ENCODE results near the gene TMEM72.

TMEM72 gene

GRCh38 chr10:44890696-44891563 is 20.2 kb upstream of the TMEM72 start:
- DNase-seq (ENCODE audit: low spot score), result no peak

- no peak for DNase-seq (ENCODE audit: low spot score)
Measured at GRCh38 chr10:44891721-44892120, 19.4 kb upstream of the TMEM72 start.

GRCh38 chr10:44893604-44894468 is 17.3 kb upstream of the TMEM72 start:
- no peak for DNase-seq (ENCODE audit: low spot score)

- DNase-seq (ENCODE audit: low spot score), result no peak
Measured at GRCh38 chr10:44894691-44895090, 16.4 kb upstream of the TMEM72 start.

- DNase-seq (ENCODE audit: low spot score), result no peak
Measured at GRCh38 chr10:44895280-44895679, 15.9 kb upstream of the TMEM72 start.

GRCh38 chr10:44897049-44897448 is 14.1 kb upstream of the TMEM72 start:
- no peak for DNase-seq (ENCODE audit: low spot score)

GRCh38 chr10:44898665-44899064 is 12.5 kb upstream of the TMEM72 start:
- DNase-seq (ENCODE audit: low spot score), result no peak

GRCh38 chr10:44899450-44900080 is 11.6 kb upstream of the TMEM72 start:
- DNase-seq (ENCODE audit: low spot score), result peak; percentile 31

- no peak for DNase-seq (ENCODE audit: low spot score)
Measured at GRCh38 chr10:44902941-44903545, 8.1 kb upstream of the TMEM72 start.

GRCh38 chr10:44906486-44906885 is 4.7 kb upstream of the TMEM72 start:
- no peak for DNase-seq (ENCODE audit: low spot score)

GRCh38 chr10:44907556-44907955 is 3.6 kb upstream of the TMEM72 start:
- no peak for DNase-seq (ENCODE audit: low spot score)

GRCh38 chr10:44908066-44908749 is 2.9 kb upstream of the TMEM72 start:
- DNase-seq (ENCODE audit: low spot score), result peak; percentile 72

- no peak for DNase-seq (ENCODE audit: low spot score)
Measured at GRCh38 chr10:44908936-44909630, 2.1 kb upstream of the TMEM72 start.

- no peak for DNase-seq (ENCODE audit: low spot score)
Measured at GRCh38 chr10:44909910-44910309, 1.2 kb upstream of the TMEM72 start.

GRCh38 chr10:44910602-44911001 is 535 bp upstream of the TMEM72 start:
- no peak for DNase-seq (ENCODE audit: low spot score)

- DNase-seq (ENCODE audit: low spot score), result no peak
Measured at GRCh38 chr10:44911951-44912350, 814 bp downstream of the TMEM72 start.

GRCh38 chr10:44913350-44914081 is 2.4 kb downstream of the TMEM72 start:
- DNase-seq (ENCODE audit: low spot score), result no peak

- DNase-seq (ENCODE audit: low spot score), result no peak
Measured at GRCh38 chr10:44914891-44915290, 3.8 kb downstream of the TMEM72 start.

GRCh38 chr10:44916429-44916828 is 5.3 kb downstream of the TMEM72 start:
- DNase-seq (ENCODE audit: low spot score), result no peak

- no peak for DNase-seq (ENCODE audit: low spot score)
Measured at GRCh38 chr10:44917848-44918247, 6.7 kb downstream of the TMEM72 start.
